A549 (cell line): Measurements from ENCODE around the gene COL24A1.

Source experiments
- EP300 ChIP-seq, 2 experiments: fragments of >200 bp; sonication (Bioruptor Twin); formaldehyde crosslinking; IDR thresholded peaks; 2 replicates in 1 of 2; 3 replicates in 1 of 2; pipeline ENCODE4 v1.6.1; 2016 to 2017
- POLR2A ChIP-seq: IDR thresholded peaks from 2 replicates; pipeline ENCODE4 v1.6.1; 2012; ENCODE audit warnings: mild to moderate bottlenecking, low read length
- RCOR1 ChIP-seq: fragments of 150-350 bp; IDR thresholded peaks from 2 replicates; pipeline ENCODE4 v1.6.1; 2014; ENCODE audit warnings: antibody characterized with exemption, low read length, low read depth
- TF ChIP-seq, protein P1 (sequence below): fragments of >200 bp; sonication (Bioruptor Twin); formaldehyde crosslinking; IDR thresholded peaks from 3 replicates; pipeline ENCODE4 v1.5.1; 2016

DNA sequence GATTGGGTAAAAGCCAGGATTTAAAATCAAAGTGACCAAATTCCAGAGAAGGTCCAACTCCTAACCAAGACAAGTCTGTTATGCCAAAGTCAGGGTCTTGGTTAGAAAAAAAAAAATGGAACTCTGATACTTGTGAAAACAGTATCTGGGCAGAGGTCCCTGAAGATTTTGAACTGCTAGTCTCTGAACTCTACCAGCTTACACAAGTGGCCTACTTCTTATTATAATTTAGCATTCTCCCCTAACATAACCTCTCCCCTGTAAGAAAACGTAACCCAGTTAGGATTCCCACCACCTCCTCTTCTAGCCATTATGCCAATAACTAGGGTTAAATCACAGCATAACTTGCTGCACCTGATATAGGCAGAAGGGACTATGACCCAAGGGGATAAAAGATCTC, 220.5 kb downstream of the COL24A1 start:
- TF ChIP-seq, protein P1, sequence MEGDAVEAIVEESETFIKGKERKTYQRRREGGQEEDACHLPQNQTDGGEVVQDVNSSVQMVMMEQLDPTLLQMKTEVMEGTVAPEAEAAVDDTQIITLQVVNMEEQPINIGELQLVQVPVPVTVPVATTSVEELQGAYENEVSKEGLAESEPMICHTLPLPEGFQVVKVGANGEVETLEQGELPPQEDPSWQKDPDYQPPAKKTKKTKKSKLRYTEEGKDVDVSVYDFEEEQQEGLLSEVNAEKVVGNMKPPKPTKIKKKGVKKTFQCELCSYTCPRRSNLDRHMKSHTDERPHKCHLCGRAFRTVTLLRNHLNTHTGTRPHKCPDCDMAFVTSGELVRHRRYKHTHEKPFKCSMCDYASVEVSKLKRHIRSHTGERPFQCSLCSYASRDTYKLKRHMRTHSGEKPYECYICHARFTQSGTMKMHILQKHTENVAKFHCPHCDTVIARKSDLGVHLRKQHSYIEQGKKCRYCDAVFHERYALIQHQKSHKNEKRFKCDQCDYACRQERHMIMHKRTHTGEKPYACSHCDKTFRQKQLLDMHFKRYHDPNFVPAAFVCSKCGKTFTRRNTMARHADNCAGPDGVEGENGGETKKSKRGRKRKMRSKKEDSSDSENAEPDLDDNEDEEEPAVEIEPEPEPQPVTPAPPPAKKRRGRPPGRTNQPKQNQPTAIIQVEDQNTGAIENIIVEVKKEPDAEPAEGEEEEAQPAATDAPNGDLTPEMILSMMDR, result no peak
- TF ChIP-seq EP300 (IDR thresholded peaks at IDR 0.05), result no peak
- no peak for TF ChIP-seq RCOR1
- no peak for TF ChIP-seq POLR2A
